Loucy (cell line): Measurements from ENCODE around the gene ADGRD1.

Experiments used
- H2AFZ ChIP-seq: fragments of 200-600 bp; sonication (generic); 2 replicates; pipeline ENCODE4 v1.6.0; 2016; ENCODE audit warnings: antibody characterized with exemption, mild to moderate bottlenecking, low read length, moderate library complexity
- H3F3A ChIP-seq: fragments of 200-600 bp; 2 replicates; pipeline ENCODE4 v1.6.0; 2016; ENCODE audit warnings: antibody characterized with exemption, low read depth, mild to moderate bottlenecking
- H3K27me3 ChIP-seq: fragments of 200-600 bp; sonication (generic); 2 replicates; pipeline ENCODE4 v1.6.1; 2014; ENCODE audit warnings: low read length, mild to moderate bottlenecking; ENCODE audit not compliant: insufficient read depth, poor library complexity, severe bottlenecking
- H3K36me3 ChIP-seq: fragments of 200-600 bp; sonication (generic); 2 replicates; pipeline ENCODE4 v1.6.1; 2016; ENCODE audit warnings: low read length; ENCODE audit not compliant: insufficient read depth
- H3K4me1 ChIP-seq: fragments of 200-600 bp; sonication (generic); 2 replicates; pipeline ENCODE4 v1.5.1; 2014; ENCODE audit warnings: low read length, mild to moderate bottlenecking; ENCODE audit not compliant: insufficient read depth, poor library complexity, severe bottlenecking
- H3K4me2 ChIP-seq: fragments of 200-600 bp; sonication (generic); 2 replicates; pipeline ENCODE4 v1.6.0; 2014; ENCODE audit warnings: antibody characterized with exemption, low read length, low read depth, mild to moderate bottlenecking; ENCODE audit not compliant: poor library complexity, severe bottlenecking
- H3K4me3 ChIP-seq: fragments of 200-600 bp; sonication (generic); 2 replicates; pipeline ENCODE4 v1.5.1; 2014; ENCODE audit warnings: low read length, mild to moderate bottlenecking, mixed read lengths; ENCODE audit not compliant: poor library complexity, severe bottlenecking
- H3K79me2 ChIP-seq: fragments of 200-600 bp; sonication (generic); 2 replicates; pipeline ENCODE4 v1.6.1; 2014; ENCODE audit warnings: low read length; ENCODE audit not compliant: insufficient read depth
- H3K9ac ChIP-seq: fragments of 200-600 bp; sonication (generic); 2 replicates; pipeline ENCODE4 v1.6.0; 2014; ENCODE audit warnings: mild to moderate bottlenecking, low read depth, low read length, moderate library complexity; ENCODE audit not compliant: poor library complexity, severe bottlenecking
- H3K9me2 ChIP-seq: fragments of 200-600 bp; sonication (generic); replicated peaks from 2 replicates; pipeline ENCODE4 v1.6.1; 2016; ENCODE audit warnings: low read depth, low read length, mixed read lengths
- H3K9me3 ChIP-seq: fragments of 200-600 bp; sonication (generic); 2 replicates; pipeline ENCODE4 v1.6.1; 2014; ENCODE audit warnings: mild to moderate bottlenecking, antibody characterized with exemption, low read length, low read depth; ENCODE audit not compliant: insufficient read depth
- H4K20me1 ChIP-seq: fragments of 200-600 bp; sonication (generic); 2 replicates; pipeline ENCODE4 v1.6.0; 2014; ENCODE audit warnings: antibody characterized with exemption, low read length, mild to moderate bottlenecking; ENCODE audit not compliant: insufficient read depth, poor library complexity, severe bottlenecking
- CTCF ChIP-seq: fragments of 200-600 bp; sonication (generic); conservative IDR thresholded peaks from 2 replicates; pipeline ENCODE4 v1.5.1; 2014; ENCODE audit warnings: mild to moderate bottlenecking, antibody characterized with exemption, low read length
- EZH2phosphoT487 ChIP-seq: fragments of 200-600 bp; IDR thresholded peaks from 2 replicates; pipeline ENCODE4 v1.6.1; 2018; ENCODE audit warnings: antibody characterized with exemption, mild to moderate bottlenecking, moderate library complexity, borderline replicate concordance

The ADGRD1 gene

GRCh38 chr12:131013118-131013517 is 59.4 kb downstream of the ADGRD1 start:
- no peak overlapping the region for H2AFZ ChIP-seq
- no peaks in the 10 kb centered on the region for H3F3A ChIP-seq
- no peaks in the 10 kb centered on the region for H3K9me2 ChIP-seq
- H4K20me1 ChIP-seq = no peaks in the 10 kb centered on the region
- no peaks in the 10 kb centered on the region for H3K9me3 ChIP-seq
- no peak overlapping the region for H3K4me2 ChIP-seq
- H3K36me3 ChIP-seq = no peaks in the 10 kb centered on the region
- H3K9ac ChIP-seq = no peak overlapping the region
- no peak for TF ChIP-seq CTCF
- TF ChIP-seq EZH2phosphoT487 = no peak
- no peaks in the 10 kb centered on the region for H3K79me2 ChIP-seq
- H3K27me3 ChIP-seq = no peaks in the 10 kb centered on the region
- H3K4me1 ChIP-seq = no peaks in the 10 kb centered on the region
- no peak overlapping the region for H3K4me3 ChIP-seq

- Histone ChIP-seq H2AFZ (no peak overlapping the region), H3K27me3 (no peaks in the 10 kb centered on the region), H3K4me2 (no peak overlapping the region), H3K4me3 (no peak overlapping the region), H3K9ac (no peak overlapping the region), H3K4me1 (no peaks in the 10 kb centered on the region), H3K79me2 (no peaks in the 10 kb centered on the region), H4K20me1 (no peaks in the 10 kb centered on the region), H3F3A (no peaks in the 10 kb centered on the region), H3K9me3 (no peaks in the 10 kb centered on the region), H3K36me3 (no peaks in the 10 kb centered on the region), H3K9me2 (no peaks in the 10 kb centered on the region)
- no peak for TF ChIP-seq EZH2phosphoT487
- TF ChIP-seq CTCF = no peak
Observed at GRCh38 chr12:131014343-131014742, 60.6 kb downstream of the ADGRD1 start.

- no peaks in the 10 kb centered on the region for H3K79me2 ChIP-seq
- no peak overlapping the region for H3K9ac ChIP-seq
- H2AFZ ChIP-seq = no peak overlapping the region
- H4K20me1 ChIP-seq = no peaks in the 10 kb centered on the region
- H3K9me2 ChIP-seq = no peaks in the 10 kb centered on the region
- H3K4me1 ChIP-seq = no peaks in the 10 kb centered on the region
- no peaks in the 10 kb centered on the region for H3F3A ChIP-seq
- TF ChIP-seq CTCF = no peak
- no peak for TF ChIP-seq EZH2phosphoT487
- H3K36me3 ChIP-seq = no peaks in the 10 kb centered on the region
- H3K4me2 ChIP-seq = no peak overlapping the region
- no peaks in the 10 kb centered on the region for H3K9me3 ChIP-seq
- no peak overlapping the region for H3K4me3 ChIP-seq
- H3K27me3 ChIP-seq = no peaks in the 10 kb centered on the region
Observed at GRCh38 chr12:131015581-131016337, 62.1 kb downstream of the ADGRD1 start.
